ENCODE data around the gene MFAP4.

The MFAP4 gene

DNA sequence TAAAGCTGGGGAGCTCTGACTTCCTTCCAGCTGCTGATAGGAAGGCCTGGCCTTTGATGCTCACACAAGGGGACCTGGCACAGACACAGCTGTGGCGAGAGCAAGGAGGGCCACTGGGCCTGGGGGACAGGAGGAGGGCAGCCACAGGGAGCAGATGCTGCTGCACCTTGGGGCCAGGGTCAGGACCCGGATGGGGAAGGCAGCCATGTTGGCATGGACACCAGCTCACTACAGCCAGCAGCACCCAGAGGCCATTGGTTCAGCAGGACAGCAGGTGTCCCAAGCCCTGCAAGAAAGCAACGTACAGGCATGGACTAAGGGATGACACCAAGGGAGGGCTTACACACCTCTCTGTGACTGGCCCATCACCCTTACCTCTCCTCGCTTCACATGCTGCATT, 16.0 kb upstream of the MFAP4 start:
- no peaks in the 10 kb centered on the region for H3K36me3 ChIP-seq (ENCODE audit: low read length)
- no peak overlapping the region for H3K4me3 ChIP-seq (ENCODE audit: insufficient read depth, low read length, poor library complexity, severe bottlenecking)
- H3K27ac ChIP-seq (ENCODE audit: low read depth, low read length), result no peak overlapping the region
- no peak overlapping the region for H3K4me2 ChIP-seq (ENCODE audit: low read depth, low read length, poor library complexity, severe bottlenecking)
- no peak overlapping the region for H2AFZ ChIP-seq (ENCODE audit: low read depth, low read length, severe bottlenecking)
- no peaks in the 10 kb centered on the region for H3K79me2 ChIP-seq (ENCODE audit: insufficient read depth, low read length)
- H3F3A ChIP-seq (ENCODE audit: insufficient read depth), result no peaks in the 10 kb centered on the region
- no peak overlapping the region for H3K9ac ChIP-seq (ENCODE audit: low read length)
- H3K9me2 ChIP-seq (replicated peaks; ENCODE audit: insufficient read depth, low read length), result no peaks in the 10 kb centered on the region
- H3K9me3 ChIP-seq (ENCODE audit: insufficient read depth, low read length), result no peaks in the 10 kb centered on the region
- H3K27me3 ChIP-seq (ENCODE audit: low read length), result no peaks in the 10 kb centered on the region
- H4K20me1 ChIP-seq (ENCODE audit: low read depth, low read length), result no peaks in the 10 kb centered on the region
- TF ChIP-seq, protein P1, sequence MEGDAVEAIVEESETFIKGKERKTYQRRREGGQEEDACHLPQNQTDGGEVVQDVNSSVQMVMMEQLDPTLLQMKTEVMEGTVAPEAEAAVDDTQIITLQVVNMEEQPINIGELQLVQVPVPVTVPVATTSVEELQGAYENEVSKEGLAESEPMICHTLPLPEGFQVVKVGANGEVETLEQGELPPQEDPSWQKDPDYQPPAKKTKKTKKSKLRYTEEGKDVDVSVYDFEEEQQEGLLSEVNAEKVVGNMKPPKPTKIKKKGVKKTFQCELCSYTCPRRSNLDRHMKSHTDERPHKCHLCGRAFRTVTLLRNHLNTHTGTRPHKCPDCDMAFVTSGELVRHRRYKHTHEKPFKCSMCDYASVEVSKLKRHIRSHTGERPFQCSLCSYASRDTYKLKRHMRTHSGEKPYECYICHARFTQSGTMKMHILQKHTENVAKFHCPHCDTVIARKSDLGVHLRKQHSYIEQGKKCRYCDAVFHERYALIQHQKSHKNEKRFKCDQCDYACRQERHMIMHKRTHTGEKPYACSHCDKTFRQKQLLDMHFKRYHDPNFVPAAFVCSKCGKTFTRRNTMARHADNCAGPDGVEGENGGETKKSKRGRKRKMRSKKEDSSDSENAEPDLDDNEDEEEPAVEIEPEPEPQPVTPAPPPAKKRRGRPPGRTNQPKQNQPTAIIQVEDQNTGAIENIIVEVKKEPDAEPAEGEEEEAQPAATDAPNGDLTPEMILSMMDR (IDR thresholded peaks at IDR 0.05; ENCODE audit: insufficient read depth, low read length, poor library complexity, severe bottlenecking), result no peak

DNA sequence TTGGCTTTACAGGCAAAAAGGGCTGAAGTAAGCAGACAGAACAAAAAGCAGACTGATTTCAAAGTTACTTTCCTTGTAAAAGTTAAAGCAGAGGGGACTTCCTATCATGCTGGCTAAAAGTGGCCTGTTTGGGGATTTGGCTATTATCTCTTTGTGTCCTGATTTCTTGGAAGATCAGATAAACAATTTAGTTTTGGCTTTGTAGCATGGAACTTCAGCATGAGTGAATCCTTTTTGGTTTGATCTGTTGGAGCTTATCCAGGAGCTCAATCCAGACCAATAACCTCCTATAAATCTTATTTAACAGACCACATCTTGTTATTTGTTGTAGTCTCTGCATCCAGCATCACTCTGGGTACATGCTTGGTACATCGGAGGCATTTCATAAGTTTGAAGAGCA, 15.2 kb upstream of the MFAP4 start:
- Histone ChIP-seq H3K4me2 (ENCODE audit: low read depth, low read length, poor library complexity, severe bottlenecking) (no peak overlapping the region), H3K79me2 (ENCODE audit: insufficient read depth, low read length) (no peaks in the 10 kb centered on the region), H3K9me3 (ENCODE audit: insufficient read depth, low read length) (no peaks in the 10 kb centered on the region), H4K20me1 (ENCODE audit: low read depth, low read length) (no peaks in the 10 kb centered on the region), H3K4me3 (ENCODE audit: insufficient read depth, low read length, poor library complexity, severe bottlenecking) (no peak overlapping the region), H2AFZ (ENCODE audit: low read depth, low read length, severe bottlenecking) (no peak overlapping the region), H3K27ac (ENCODE audit: low read depth, low read length) (no peak overlapping the region), H3K9me2 (replicated peaks; ENCODE audit: insufficient read depth, low read length) (no peaks in the 10 kb centered on the region), H3K27me3 (ENCODE audit: low read length) (no peaks in the 10 kb centered on the region), H3K9ac (ENCODE audit: low read length) (no peak overlapping the region), H3F3A (ENCODE audit: insufficient read depth) (no peaks in the 10 kb centered on the region), H3K36me3 (ENCODE audit: low read length) (no peaks in the 10 kb centered on the region)
- no peak for TF ChIP-seq EZH2phosphoT487 (conservative IDR thresholded peaks at IDR 0.05; ENCODE audit: low read length)

DNA sequence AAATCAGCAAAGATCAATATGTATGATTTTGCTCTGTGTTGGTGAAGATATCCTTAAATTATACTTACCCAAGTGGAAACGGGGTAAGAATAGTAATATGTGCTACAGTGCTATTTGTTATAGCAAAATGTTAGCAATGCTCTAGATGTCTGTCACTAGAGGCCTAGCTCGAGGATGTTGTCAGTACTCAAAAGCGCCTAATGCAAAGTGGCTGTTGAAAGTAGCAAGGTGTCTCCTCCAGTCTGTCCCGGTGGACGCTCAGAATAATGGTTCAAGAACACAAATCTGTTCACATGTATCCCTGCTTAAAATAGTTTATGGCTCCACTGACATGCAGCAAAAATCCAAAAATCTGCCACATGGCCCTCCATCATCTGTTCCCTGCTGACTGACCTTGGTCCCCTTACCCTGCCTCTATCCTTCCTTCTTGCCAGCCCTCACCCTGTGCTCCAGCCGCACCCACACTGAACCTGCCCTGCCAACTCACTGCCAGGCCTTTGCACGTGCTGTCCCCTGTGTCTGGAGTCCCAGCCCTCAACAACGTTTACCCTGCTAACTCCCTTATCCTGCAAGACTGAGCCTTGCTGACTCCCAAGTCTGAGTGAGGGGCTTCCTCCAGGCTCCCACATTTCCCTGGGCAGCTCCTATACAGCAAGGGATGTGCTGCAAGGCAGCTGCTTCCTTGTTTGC, 14.5 kb upstream of the MFAP4 start:
- H3K79me2 ChIP-seq (ENCODE audit: insufficient read depth, low read length), result no peaks in the 10 kb centered on the region
- no peak overlapping the region for H2AFZ ChIP-seq (ENCODE audit: low read depth, low read length, severe bottlenecking)
- no peak overlapping the region for H3K9ac ChIP-seq (ENCODE audit: low read length)
- H3F3A ChIP-seq (ENCODE audit: insufficient read depth), result no peaks in the 10 kb centered on the region
- no peak overlapping the region for H3K4me2 ChIP-seq (ENCODE audit: low read depth, low read length, poor library complexity, severe bottlenecking)
- H3K9me2 ChIP-seq (replicated peaks; ENCODE audit: insufficient read depth, low read length), result no peaks in the 10 kb centered on the region
- TF ChIP-seq EZH2phosphoT487 (conservative IDR thresholded peaks at IDR 0.05; ENCODE audit: low read length), result no peak
- TF ChIP-seq, protein P1 (IDR thresholded peaks at IDR 0.05; ENCODE audit: insufficient read depth, low read length, poor library complexity, severe bottlenecking), result no peak
- H3K36me3 ChIP-seq (ENCODE audit: low read length), result no peaks in the 10 kb centered on the region
- H3K27me3 ChIP-seq (ENCODE audit: low read length), result no peaks in the 10 kb centered on the region
- H3K9me3 ChIP-seq (ENCODE audit: insufficient read depth, low read length), result no peaks in the 10 kb centered on the region
- H3K4me3 ChIP-seq (ENCODE audit: insufficient read depth, low read length, poor library complexity, severe bottlenecking), result no peak overlapping the region
- H3K27ac ChIP-seq (ENCODE audit: low read depth, low read length), result no peak overlapping the region
- no peaks in the 10 kb centered on the region for H4K20me1 ChIP-seq (ENCODE audit: low read depth, low read length)

DNA sequence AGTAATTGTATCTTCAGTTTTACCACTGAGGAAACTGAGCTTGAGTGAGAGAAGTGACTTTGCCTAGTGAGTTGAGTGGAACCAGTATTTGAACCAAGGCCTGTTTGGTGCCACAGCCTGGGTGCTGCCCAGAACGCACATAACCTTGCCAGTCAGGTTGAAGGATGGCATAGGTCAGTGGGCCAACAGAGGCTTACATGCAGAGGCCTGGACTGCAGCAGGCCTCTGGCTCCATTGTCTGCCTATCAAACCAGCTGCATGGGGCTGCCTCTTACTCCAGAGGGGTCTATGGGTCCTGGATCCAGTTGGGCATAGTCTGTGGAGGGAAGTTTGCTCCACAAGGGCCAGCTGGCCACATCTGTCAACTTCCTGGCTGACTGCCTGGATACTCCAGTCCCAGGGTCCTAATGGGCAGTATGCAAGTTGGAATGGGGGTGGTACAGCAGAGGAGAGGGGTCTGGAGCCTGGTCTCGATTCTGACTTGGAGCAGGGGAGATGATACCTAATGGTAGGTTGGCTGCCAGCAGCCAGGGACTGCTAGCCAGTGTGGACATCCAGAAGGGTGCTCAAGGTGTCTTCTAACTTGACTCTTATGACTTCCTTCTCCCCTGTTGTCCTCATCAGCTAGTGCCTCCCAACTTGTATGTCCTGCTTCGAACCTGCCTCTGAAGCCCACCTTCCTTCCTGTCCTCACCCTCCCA, 12.9 kb upstream of the MFAP4 start:
- Histone ChIP-seq H3K4me3 (ENCODE audit: insufficient read depth, low read length, poor library complexity, severe bottlenecking) (no peak overlapping the region), H3K36me3 (ENCODE audit: low read length) (no peaks in the 10 kb centered on the region), H4K20me1 (ENCODE audit: low read depth, low read length) (no peaks in the 10 kb centered on the region), H3K79me2 (ENCODE audit: insufficient read depth, low read length) (no peaks in the 10 kb centered on the region), H3K9ac (ENCODE audit: low read length) (no peak overlapping the region), H3K27me3 (ENCODE audit: low read length) (no peaks in the 10 kb centered on the region), H3K27ac (ENCODE audit: low read depth, low read length) (no peak overlapping the region), H3K4me2 (ENCODE audit: low read depth, low read length, poor library complexity, severe bottlenecking) (no peak overlapping the region), H3F3A (ENCODE audit: insufficient read depth) (no peaks in the 10 kb centered on the region), H2AFZ (ENCODE audit: low read depth, low read length, severe bottlenecking) (no peak overlapping the region), H3K9me3 (ENCODE audit: insufficient read depth, low read length) (no peaks in the 10 kb centered on the region), H3K9me2 (replicated peaks; ENCODE audit: insufficient read depth, low read length) (no peaks in the 10 kb centered on the region)
- TF ChIP-seq, protein P1 (IDR thresholded peaks at IDR 0.05; ENCODE audit: insufficient read depth, low read length, poor library complexity, severe bottlenecking), result no peak
